ENCODE results near the gene CHCHD1.
"Not testable (repeated sequence)": the region's sequence is repeated elsewhere in the genome, so short reads cannot be mapped to it uniquely, and the experiment has no call there.

Gene CHCHD1

DNA sequence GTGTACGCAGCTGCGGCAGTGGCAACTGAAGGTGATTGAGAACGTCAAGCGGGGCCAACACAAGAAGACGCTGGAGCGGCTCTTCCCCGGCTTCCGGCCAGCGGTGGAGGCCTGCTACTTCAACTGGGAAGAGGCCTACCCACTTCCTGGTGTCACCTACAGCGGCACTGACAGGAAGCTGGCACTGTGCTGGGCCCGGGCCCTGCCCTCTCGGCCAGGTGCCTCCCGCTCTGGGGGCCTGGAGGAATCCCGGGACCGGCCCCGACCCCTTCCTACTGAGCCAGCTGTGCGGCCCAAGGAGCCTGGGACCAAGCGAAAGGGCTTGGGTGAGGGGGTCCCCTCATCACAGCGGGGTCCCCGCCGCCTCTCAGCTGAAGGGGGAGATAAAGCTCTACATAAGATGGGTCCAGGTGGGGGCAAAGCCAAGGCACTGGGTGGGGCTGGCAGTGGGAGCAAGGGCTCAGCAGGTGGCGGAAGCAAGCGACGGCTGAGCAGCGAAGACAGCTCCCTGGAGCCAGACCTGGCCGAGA lies 10.1 kb downstream of the CHCHD1 start:
- DNase-seq (ENCODE audit: low read depth in 3 of 3): no peak

DNA sequence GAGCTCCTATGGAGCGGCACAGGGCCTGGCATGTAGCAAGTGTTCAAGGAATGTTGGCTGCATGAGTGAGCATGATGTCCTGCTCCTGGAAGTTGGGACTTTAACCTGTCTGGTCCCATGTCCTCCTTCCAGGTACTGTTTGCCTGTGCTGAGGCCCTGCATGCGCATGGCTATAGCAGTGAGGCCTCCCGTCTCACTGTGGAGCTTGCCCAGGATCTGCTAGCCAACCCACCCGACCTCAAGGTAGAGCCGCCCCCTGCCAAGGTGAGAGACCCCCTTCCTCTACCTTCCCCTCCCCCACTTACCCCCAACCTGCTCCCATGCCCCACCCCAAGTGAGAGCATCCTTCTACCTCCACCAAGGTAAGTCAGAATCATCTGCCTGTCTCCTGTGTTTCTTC lies 11.6 kb downstream of the CHCHD1 start:
- DNase-seq (ENCODE audit: low read depth in 3 of 3): no peak

DNA sequence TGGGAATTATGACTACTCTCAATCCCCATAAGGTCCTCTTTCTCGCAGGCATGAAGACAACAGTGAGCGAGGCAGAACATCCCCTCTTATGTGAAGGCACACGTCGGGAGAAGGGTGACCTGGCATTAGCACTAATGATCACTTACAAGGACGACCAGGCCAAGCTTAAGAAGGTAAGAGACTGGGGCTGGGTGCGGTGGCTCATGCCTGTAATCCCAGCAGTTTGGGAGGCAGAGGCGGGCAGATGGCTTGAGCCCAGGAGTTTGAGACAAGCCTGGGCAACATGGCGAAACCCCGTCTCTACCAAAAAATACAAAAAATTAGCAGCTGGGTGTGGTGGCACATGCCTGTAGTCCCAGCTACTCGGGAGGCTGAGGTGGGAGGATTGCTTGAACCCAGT lies 13.6 kb downstream of the CHCHD1 start:
- not testable (repeated sequence) for DNase-seq (ENCODE audit: low read depth in 3 of 3)

DNA sequence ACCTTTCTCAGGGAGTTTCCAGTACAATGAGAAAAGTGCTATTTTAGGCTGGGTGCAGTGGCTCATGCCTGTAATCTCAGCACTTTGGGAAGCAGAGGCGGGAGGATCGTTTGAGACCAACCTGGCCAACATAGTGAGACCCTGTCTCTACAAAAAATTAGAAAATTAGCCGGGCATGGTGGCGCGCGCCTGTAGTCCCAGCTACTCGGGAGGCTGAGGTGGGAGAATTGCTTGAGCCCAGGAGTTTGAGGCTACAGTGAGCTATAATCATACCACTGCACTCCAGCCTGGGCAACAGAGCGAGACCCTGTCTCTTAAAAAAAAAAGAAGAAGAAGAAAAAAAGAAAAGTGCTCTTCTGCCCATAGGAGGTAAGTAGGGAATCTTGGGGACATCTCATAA lies 14.2 kb downstream of the CHCHD1 start:
- not testable (repeated sequence) for DNase-seq (ENCODE audit: low read depth in 3 of 3)

DNA sequence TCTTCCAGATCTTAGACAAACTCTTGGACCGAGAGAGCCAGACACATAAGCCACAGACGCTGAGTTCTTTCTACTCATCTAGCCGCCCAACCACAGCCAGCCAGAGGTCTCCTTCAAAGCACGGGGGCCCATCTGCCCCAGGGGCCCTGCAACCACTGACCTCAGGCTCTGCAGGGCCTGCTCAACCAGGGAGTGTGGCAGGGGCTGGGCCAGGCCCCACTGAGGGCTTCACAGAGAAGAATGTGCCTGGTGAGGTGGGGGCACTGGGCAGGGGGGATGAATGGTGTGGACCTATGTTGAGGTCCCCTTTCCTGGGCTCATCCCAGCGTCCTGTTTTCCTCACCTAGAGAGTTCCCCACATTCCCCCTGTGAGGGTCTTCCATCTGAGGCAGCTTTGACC lies 14.9 kb downstream of the CHCHD1 start:
- no peak for DNase-seq (ENCODE audit: low read depth in 3 of 3)

DNA sequence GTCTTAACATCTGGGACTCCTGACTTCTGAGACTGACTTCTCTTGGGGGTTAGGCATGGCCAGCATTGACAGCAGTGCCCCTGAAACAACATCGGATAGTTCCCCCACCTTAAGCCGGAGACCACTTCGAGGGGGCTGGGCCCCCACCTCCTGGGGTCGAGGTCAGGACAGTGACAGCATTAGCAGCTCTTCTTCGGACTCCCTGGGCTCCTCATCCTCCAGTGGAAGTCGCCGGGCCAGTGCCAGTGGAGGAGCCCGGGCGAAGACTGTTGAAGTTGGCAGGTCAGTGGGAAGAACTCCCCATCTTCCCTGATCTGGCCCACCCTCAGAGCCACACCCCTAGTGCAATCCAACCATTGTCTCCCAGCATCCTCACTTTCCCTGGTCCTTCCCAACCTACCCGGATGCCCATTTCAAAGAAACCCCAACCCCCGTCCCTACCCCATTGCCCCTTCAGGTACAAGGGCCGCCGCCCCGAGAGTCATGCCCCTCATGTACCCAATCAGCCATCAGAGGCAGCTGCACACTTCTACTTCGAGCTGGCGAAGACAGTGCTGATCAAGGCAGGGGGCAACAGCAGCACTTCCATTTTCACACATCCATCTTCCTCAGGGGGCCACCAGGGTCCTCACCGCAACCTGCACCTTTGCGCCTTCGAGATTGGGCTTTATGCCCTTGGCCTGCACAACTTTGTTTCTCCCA lies 15.6 kb downstream of the CHCHD1 start:
- DNase-seq (ENCODE audit: low read depth in 3 of 3): no peak

DNA sequence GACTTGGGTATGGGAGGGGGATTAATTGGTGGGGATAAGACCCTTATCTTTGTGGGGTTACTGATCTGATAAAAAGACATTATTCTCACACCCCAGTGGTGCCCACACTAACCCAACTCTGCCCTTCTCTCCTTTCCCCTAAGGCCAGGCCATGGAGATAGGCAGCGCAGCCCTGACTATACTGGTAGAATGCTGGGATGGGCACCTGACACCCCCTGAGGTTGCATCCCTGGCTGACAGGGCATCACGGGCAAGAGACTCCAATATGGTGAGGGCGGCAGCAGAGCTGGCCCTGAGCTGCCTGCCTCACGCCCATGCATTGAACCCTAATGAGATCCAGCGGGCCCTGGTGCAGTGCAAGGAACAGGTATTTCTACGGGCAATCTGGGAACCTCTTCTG lies 16.2 kb downstream of the CHCHD1 start:
- no peak for DNase-seq (ENCODE audit: low read depth in 3 of 3)

DNA sequence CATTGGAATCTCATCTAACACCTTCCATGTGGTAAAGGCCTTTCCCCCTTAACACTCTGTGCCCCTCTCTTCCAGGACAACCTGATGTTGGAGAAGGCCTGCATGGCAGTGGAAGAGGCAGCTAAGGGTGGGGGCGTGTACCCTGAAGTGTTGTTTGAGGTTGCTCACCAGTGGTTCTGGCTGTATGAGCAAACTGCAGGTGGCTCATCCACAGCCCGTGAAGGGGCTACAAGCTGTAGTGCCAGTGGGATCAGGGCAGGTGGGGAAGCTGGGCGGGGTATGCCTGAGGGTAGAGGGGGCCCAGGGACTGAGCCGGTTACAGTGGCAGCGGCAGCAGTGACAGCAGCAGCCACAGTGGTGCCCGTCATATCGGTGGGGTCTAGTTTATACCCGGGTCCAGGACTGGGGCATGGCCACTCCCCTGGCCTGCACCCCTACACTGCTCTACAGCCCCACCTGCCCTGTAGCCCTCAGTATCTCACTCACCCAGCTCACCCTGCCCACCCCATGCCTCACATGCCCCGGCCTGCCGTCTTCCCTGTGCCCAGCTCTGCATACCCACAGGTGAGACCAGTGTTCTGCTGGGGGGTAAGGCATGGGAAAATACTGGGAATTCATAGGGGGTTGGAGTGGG lies 17.2 kb downstream of the CHCHD1 start:
- DNase-seq (ENCODE audit: low read depth in 3 of 3): no peak

DNA sequence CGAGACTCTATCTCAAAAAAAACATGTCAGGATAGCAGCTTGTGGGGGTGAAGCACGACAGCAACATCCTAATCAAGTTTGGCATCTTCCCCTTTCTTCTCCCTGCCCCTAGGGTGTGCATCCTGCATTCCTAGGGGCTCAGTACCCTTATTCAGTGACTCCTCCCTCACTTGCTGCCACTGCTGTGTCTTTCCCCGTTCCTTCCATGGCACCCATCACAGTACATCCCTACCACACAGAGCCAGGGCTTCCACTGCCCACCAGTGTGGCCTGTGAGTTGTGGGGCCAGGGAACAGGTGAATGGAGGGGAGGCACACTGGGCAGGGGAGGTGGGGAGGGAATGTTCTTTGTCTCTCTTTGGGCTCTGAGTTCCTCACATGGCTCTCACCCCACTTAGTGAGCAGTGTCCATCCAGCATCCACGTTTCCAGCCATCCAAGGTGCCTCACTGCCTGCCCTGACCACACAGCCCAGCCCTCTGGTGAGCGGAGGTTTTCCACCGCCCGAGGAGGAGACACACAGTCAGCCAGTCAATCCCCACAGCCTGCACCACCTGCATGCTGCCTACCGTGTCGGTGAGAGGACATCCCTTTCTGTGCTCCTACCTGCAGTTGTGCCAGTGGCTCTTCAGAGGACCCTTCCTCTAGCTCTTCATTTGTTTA lies 18.2 kb downstream of the CHCHD1 start:
- DNase-seq (ENCODE audit: low read depth in 3 of 3): no peak

DNA sequence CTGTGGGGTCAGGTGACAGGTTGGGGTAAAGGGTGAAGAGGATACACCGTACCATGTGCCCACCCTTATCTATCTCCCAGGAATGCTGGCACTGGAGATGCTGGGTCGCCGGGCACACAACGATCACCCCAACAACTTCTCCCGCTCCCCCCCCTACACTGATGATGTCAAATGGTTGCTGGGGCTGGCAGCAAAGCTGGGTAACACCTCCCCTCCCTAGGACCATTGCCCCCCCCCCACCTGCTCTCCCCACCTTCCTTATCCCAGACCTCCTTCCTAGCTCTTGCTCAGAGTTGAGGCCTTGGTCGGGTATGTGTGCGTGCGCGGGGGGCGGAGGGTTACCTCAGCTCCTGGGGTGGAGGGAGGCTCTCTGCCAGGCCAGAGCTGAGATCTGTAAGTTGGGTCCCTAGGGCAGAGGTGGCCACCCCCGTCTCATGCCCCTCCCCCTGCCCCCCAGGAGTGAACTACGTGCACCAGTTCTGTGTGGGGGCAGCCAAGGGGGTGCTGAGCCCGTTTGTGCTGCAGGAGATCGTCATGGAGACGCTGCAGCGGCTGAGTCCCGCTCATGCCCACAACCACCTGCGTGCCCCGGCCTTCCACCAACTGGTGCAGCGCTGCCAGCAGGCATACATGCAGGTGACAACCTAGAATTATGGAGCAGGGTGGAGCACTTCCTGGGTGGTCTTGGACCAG lies 18.9 kb downstream of the CHCHD1 start:
- no peak for DNase-seq (ENCODE audit: low read depth in 3 of 3)

DNA sequence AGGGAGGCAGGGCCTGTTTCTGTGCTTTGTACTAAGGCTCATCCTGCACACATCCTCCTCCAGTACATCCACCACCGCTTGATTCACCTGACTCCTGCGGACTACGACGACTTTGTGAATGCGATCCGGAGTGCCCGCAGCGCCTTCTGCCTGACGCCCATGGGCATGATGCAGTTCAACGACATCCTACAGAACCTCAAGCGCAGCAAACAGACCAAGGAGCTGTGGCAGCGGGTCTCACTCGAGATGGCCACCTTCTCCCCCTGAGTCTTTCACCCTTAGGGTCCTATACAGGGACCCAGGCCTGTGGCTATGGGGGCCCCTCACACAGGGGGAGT lies 19.4 kb downstream of the CHCHD1 start:
- no peak for DNase-seq (ENCODE audit: low read depth in 3 of 3)

DNA sequence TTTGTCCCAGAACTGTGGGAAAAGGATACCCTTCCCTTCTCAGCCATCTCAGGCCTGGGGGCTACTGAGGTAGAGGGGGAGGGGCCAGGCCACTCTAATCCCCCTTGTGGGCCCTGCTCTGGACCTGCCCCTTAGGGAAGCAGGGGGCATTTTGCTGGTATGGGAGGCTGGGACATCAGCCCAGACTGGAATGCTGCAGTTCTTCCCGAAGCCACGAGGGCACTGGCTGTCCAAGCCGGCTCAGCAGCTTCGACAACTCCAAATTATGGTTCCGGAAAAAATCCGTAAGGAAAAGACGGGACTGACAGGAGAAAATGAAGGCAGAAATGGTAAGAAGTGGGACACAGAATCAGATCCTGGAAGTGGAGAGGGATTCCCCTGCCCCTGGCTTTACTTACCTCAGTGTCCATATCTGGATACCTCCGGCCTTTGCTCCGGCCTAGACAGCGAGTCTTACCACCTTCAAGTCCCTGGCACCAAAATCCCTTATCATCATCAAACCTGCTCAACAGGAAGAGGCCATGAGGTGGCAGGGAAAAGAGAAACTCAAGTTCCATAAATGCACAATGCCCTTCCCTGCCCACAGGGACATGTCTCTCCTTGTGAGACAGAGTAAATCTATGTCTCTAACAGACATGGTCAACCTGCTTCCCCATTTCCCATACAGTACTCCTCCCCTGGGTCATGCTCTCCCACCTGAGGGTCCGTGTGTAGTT lies 20.6 kb downstream of the CHCHD1 start:
- no peak for DNase-seq (ENCODE audit: low read depth in 3 of 3)

DNA sequence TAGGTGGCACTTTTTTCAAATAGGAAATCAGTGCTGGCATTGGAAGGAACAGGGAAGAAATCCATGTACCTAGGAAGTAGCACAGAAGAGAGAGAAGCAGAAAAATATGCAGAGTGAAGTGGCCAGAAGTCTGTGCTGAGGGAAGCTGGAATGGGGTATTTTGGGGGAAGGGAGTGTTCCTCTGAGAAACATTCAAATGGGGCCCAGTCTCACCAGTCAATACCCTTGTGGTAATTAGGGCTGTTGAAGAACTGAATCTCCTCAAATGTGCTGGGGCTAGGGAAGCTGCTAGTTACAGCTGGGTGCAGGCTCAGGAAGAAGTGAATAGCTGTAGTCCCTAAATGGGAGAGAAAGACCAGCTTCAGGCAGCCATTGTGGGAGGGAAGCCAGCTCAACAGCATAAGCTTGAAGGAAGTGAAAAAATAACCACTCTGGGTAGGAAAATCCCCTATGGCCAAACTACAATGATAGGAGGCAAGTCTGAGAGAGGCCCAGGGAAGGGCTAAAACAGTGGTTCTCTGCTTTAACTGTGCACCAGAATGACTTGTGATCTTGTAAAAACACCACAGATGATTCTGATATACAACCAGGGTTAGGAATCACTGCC lies 21.9 kb downstream of the CHCHD1 start:
- no peak for DNase-seq (ENCODE audit: low read depth in 3 of 3)

DNA sequence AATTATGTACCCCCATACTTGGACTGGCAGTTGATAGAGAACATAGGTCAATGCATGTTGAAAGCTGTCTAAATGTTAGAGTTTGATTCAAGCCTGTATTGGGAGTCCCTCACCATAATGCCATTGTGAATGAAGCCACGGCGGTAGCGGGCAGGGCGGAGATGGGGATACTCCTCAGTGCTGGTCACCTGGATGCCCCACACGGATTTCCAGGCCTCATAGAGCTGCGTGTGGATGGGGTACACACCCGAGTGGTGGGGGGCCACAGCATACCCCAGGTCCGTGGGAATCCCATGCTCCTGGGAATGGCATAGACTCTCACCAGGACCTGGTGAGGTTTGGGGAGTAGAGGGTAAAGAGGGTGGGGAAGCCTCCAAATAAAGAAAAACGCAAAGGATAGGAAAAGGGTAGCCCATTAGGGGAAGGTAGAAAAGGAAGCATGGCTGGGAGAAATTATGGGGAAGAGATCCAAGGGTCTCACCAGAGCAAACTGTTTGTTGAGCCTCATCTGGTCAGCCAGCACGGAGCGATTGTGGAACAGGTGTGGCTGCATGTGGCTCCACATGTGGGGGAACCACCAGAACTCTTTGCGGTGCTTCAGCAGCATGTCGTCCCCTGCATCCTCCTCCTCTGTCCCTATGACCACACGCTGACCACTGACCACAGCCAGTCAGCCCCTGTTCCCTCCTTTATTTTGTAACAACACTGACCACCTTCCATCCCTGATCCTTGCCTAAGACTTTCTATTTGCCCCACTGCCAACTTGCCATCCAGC lies 24.5 kb downstream of the CHCHD1 start:
- no peak for DNase-seq (ENCODE audit: low read depth in 3 of 3)

DNA sequence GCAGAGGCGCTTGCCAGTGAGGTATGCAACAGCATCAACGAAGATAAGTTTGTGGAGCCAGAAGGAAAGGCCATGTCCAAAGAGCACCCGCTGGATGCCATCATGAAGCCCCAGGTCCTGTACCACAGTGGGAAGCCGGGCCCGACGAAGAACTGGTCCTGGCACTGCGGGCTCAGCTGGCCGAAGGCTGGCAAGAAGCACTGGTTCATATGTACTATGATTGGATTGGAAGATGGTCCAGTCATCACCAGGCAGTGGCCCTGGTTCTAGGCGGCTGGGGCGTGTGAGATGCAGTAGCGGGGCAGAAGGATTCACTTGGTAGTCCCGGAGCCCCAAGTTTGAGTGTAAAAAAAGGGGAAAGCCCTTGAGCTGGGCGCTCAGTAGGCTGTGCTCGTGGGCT lies 25.6 kb downstream of the CHCHD1 start:
- no peak for DNase-seq (ENCODE audit: low read depth in 3 of 3)

DNA sequence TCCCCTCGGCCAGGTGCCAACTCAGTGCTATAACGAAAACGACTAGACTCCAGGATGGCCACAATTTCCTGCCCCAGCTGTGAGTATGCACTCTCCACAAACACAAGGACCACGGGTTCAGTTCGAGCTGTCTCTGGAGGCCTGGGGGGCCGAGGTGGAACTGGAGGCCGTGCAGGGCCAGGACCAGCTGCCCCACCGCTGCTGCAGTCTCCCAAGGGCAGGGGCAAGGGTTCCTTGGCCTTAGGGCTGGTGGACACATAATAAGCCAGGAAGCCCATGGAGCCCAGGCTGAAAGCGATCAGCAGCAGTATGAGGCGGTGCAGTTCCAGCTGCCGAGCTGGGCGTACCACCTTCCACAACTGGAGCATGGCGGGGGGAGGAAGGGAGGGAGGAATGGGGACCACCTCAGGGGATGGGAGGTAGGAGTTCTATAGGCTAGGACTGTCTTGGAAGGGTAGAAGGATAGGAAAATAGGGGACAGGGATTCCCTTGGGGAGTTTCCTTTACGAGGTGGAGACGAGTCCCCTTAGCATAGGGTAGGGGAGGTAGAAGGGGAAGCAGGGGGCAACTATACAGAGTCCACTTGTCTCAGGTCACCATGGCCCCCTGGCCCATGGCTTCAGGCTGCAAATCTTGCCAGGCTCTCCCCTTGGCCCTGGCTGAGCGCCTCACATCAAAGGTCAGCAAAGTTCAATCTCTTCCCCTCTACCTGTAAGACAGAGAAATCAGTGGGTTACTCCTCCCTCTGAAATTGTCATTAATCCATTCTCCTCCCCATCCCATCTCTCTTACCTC lies 26.4 kb downstream of the CHCHD1 start:
- no peak for DNase-seq (ENCODE audit: low read depth in 3 of 3)

DNA sequence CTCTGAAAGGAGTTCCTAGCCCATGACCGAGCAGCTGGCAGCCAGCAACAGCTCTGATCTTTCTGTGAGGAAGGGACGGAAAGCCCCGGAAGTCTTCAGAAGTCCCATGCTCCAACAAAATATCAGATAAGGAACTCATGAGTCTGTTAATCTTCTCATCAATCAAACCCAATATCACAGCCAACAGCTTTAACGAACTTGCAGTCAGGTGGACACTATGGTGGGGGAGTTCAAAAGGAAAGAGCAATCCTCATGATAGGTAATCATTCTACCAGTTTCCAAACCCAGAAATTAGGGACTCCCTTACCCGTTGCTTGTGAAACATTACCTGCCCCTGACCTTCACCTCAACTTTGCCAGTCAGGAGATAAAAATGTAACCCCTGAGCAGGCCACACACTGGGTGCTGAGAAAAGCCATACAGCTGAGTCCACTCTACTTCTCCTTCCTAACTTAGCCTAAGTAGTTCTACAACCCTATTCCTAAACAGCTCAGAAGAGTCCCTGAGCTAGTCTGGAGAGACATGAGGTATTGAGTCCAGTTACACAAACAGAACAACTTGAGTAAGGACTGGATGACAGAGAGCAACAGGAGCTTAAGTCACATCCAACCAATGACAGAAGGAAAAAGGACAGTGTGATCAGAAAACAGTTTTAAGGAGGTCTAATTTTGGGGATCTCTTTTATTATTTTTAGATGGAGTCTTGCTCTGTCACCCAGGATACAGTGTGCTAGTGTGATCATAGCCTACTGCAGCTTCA lies 27.4 kb downstream of the CHCHD1 start:
- no peak for DNase-seq (ENCODE audit: low read depth in 3 of 3)

DNA sequence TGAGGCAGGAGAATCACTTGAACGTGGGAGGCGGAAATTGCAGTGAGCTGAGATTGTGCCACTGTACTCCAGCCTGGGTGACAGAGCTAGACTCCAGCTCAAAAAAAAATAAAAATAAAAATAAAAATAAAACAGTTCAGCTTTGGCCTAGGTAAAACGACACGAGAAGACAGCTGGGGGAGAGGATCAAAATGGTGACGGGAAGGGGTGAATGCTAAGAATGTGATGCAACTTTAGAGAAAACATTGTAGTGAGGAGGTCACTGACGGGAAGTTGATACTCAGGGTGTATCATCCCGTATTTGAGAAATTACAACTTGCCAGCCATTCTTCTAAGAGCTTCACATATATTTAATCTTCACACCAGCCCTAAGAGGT lies 28.5 kb downstream of the CHCHD1 start:
- no peak for DNase-seq (ENCODE audit: low read depth in 3 of 3)

Data from stimulated activated CD4-positive, alpha-beta T cell treated with anti-CD3 and anti-CD28 coated beads, TNF-alpha, amount 100 ng/mL, for 48 hours (primary cell).